GM18907 (cell line): ENCODE results near the gene MYCBP2.
"Not testable (repeated sequence)": the region's sequence is repeated elsewhere in the genome, so short reads cannot be mapped to it uniquely, and the experiment has no call there.

Source experiments
- ATAC-seq: cut with Tn5 transposase; IDR thresholded peaks from one replicate; pipeline ENCODE4 v1.9.1; 2021; ENCODE audit warnings: mild to moderate bottlenecking, moderate library complexity; ENCODE audit not compliant: unreplicated experiment

MYCBP2 gene

DNA sequence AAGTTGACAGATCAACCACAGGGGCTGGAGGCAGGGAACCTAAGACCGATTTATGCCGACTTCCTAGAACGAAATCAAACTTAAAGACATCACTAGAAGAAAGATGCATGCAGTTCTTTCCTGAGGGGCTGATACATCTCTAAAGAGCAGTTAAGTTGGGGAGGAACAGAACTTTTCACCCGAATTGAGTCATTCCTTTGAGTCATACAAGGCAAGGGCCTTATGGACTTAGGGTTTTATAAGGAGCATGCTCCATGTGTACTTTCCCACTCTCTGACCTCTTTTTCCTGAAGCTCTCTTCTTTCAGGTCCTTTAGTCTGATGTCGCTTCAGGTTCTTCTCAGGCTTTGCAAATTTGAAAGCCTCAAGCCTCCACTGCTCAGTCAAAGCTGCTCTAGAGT is 292.0 kb downstream of the MYCBP2 start:
- no peak for ATAC-seq

- ATAC-seq: no peak
Measured at GRCh38 chr13:77033717-77034302, 293.1 kb downstream of the MYCBP2 start.

GRCh38 chr13:77031656-77032243 is 295.1 kb downstream of the MYCBP2 start:
- no peak for ATAC-seq

DNA sequence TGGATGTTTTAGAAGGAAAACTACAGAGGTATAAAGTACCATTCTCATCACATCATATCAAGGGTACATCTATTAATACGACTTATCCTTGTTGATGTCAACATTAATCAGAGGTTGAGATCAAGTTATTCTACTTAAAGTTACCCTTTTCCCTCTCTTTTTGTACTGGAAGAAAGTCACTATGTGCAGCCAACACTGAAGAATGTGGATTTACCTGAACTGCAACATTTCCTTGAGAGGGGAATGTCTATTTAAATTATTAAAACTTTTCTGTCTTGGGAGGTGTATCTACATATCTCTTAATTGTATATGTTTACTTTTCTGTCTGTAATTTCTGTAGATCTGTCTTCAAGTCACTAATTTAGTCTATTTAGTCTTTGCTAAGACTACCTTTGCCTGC is 297.5 kb downstream of the MYCBP2 start:
- ATAC-seq: no peak

DNA sequence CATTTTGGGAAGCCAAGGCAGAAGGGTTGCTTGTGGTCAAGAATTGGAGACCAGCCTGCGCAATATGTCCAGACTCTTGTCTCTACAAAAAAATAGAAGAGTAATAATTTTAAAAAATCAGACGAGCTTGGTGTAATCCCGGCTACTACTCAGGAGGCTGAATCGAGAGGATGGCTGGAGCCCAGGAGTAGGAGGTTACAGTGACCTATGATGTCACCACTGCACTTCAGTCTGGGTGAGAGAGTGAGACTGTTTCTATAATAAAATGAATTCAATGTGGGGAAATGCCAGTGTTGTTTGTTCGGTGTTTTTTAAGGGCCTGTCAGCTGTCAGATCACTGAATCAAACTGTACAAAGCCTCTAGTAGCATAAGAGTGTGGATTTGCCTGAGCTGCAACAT is 298.7 kb downstream of the MYCBP2 start:
- no peak for ATAC-seq

GRCh38 chr13:77026861-77027621 is 299.9 kb downstream of the MYCBP2 start, which contains the start of gene FBXL3:
Gene FBXL3, minus strand, starts transcription at chr13:77027159. Its CDS starts 5,299 bp downstream, at chr13:77021860.
- peak; percentile 69 for ATAC-seq

GRCh38 chr13:77026255-77026860 is 300.5 kb downstream of the MYCBP2 start:
- ATAC-seq: peak; percentile 65

DNA sequence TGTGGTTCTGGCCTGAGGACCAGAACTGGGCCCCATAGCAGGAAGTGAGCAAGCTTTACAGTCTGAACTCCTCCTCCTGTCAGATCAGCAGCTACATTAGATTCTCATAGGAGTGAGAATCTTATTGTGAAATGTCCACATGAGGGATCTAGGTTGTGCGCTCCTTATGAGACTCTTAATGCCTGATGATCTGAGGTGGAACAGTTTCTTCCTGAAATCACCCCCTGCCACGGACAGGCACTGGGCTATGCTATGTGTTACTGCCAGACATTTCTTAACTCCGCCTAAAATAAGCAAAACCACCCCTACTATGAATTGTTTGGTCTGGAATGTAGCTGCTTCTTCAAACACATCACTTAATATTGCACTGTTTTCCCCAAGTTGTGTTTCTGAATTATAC is 304.6 kb downstream of the MYCBP2 start:
- ATAC-seq: no peak

DNA sequence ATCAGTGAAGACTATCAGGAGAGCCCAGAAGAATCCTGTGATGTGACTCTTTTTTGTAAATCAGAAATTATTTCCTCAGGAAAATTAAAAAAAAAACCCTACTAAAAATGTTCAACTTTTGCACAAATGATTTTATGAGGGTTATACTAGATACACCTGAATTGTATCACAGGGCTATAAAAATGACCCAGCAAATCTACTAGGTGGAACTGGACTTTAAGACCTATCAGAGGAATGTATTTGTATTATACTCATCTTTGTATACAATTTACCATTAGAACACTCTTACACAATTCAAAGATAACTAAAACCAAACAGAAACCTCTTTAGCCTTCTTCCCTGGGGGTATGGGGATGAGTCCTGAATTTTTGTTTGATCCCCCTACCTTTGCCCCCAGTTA is 307.1 kb downstream of the MYCBP2 start:
- no peak for ATAC-seq

DNA sequence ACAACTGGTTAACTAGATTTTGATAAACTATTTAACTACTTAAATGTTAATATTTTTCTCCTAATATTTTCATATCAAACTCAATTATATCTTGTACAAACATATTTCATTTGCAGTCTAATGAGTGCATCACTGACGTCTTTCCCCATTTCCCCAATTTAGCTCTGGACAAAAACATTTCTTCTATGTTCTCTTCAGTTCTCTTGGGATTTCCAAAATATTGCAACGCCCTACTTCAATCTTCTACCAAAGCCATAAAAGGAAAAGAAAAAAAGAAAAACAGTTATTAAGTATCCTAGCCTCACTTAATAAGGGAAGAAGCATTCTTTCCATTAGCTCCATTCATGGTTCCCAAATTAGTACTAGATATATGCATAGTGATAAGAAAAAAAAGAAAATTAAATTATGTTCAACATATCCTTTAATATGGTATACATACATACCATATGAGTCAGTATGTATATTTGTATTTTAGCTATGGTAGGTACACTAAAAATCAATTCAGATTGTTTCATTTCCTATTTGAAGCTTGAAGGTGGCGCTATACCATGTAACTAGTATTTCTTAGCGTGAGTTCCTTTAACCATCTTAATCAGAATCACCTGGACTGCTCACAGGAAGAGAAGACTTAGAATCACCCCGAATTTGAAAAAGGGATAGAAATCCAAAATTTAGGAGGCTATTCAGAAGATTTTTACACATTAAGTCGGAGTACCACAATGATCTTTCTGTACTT is 309.8 kb downstream of the MYCBP2 start:
- ATAC-seq: no peak

DNA sequence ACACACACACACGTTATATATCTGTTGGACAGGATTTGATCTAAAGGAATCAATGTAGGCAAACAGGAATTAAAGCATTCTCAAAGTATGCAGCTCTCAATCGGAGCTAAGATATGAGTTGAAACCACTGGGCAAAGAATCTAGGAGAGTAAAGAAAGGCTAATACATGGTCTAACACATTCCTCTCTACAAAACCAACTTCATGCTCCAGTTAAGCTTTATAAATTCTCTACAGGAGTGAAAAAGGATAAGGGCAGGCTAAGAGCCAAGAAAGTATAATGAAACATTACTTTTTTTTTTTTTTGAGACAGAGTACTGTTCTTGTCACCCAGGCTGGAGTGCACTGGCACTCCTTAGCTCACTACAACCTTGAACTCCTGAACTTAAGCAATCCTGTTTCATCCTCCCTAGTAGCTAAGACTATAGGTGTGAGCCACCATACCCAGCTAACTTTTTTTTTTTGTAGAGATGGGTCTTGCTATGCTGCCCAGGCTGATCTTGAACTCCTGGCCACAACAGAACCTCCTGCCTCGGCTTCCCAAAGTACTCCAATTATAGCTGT is 310.6 kb downstream of the MYCBP2 start:
- no peak for ATAC-seq

DNA sequence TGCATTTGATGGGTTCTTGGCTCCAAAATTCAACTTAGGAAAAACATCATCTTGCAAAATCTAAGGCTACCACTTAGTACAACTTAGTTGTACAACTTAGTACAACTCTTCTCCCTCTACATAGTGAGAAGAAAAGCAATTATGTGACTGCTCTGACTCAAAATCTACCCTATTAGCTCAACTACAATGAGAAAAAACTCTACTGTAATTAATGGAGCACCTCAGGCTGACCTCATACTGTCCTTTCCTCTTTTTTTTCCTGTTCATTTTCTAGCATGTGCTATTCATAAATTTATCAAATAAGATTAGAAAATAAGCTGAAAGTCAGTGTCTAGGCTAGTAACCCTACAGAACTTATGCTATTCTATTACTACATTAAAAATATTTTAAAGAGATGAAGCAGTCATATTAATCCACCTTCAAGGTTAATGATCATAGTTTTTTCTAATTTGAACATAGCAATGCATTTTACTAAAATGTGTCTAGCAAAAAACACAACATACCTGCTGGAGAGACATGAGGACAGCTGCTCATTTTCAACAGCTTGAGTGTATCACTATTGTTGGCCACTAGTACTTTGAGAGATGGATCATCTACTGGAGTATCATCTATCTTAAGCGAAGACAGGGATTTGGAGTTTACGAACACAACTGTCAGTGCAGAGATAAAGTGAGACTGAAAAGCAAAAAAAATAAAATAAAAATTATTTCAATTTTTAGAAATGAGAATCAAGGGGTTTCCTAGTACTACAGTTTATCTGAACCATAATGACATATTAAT is 311.8 kb downstream of the MYCBP2 start:
- no peak for ATAC-seq

DNA sequence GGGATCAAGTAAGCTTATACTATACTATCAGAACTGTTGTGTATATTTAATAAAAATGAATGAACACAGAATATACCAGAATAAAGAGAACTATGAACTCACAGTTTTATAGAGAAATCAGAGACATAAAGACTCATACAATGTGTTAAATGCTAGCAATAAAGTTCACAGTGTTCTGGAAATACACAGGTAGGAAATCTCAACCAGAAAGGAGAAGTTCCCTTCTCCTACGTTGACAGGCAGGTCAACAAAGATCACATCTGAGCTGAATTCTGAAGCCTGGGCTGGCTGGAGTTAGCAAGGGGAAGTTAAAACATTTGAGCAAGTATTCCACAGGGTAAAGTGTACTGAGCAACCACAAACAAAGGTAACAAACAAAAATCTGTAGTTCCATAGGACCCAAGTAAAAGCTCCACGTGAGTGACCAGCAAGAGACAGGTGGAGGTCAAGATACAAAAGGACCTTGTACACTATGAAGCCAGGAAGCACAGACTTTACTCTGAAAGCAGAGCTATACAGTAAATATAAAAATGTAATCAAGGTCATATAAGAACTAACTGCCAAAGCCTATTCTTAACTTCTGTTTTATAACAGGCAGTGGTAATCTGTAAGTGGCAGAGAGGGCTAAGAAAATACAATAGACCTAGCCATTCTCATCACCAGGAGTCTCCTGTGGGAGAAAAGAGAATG is 312.9 kb downstream of the MYCBP2 start:
- ATAC-seq: no peak

DNA sequence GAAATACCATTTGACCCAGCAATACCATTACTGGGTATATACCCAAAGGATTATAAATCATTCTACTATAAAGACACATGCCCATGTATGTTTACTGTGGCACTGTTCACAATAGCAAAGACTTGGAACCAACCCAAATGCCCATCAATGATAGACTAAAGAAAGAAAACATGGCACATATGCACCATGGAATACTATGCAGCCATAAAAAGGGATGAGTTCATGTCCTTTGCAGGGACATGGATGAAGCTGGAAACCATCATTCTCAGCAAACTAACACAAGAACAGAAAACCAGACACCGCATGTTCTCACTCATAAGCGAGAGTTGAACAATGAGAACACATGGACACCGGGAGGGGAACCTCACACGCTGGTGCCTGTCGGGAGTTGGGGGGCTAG is 317.2 kb downstream of the MYCBP2 start:
- ATAC-seq: not testable (repeated sequence)

- ATAC-seq: no peak
Measured at GRCh38 chr13:77009011-77009410, 317.9 kb downstream of the MYCBP2 start.

DNA sequence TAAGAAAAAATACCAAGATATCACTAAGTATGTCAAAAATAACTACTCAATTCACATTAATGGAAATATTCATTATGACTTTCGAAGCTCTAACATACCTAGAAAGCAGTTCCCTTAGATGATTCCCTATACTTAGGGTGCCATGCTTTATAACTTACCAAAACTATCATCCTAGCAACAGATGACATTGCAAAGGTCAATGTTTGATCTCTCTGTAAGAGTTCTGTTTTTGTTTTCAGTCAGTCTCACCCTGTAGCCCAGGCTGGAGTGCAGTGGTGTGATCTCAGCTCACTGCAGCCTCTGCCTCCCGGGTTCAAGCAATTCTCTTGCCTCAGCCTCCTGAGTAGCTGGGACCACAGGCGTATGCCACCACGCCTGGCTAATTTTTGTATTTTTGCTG is 318.6 kb downstream of the MYCBP2 start:
- ATAC-seq: not testable (repeated sequence)

- no peak for ATAC-seq
Measured at GRCh38 chr13:77002590-77003190, 324.2 kb downstream of the MYCBP2 start.

GRCh38 chr13:77001963-77002587 is 324.8 kb downstream of the MYCBP2 start:
- ATAC-seq: no peak

GRCh38 chr13:77001540-77001939 is 325.4 kb downstream of the MYCBP2 start:
- ATAC-seq: no peak
